ENCODE results near the gene PSMD11. TPM values are rescaled to one million over a fixed set of nuclear protein-coding genes. Genes with fewer than 3 reads are reported as not detected.

PSMD11 gene
- total RNA-seq, 4 donors from 2014 or later: 43.3 to 81.0 (median 57.3) TPM

DNA sequence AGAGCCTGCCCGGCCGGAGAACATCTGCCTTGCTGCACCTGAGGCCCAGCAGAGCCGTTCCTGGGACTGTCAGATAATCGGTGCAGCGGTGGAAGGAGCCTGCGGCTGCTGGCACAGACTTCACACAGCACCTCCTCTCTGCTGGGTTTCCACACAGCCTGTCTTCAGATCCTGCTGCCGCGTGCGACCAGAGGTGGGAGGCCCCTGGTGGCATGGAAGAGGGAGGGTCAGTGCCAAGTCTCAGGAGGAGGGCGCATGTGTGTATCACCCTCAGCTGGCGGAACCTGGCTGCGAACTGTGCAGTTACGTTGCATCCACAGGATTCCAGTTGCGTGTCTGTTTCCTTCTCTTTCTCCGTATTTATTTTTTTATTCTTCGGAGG, 45.8 kb downstream of the PSMD11 start:
- TF ChIP-seq, protein P1, sequence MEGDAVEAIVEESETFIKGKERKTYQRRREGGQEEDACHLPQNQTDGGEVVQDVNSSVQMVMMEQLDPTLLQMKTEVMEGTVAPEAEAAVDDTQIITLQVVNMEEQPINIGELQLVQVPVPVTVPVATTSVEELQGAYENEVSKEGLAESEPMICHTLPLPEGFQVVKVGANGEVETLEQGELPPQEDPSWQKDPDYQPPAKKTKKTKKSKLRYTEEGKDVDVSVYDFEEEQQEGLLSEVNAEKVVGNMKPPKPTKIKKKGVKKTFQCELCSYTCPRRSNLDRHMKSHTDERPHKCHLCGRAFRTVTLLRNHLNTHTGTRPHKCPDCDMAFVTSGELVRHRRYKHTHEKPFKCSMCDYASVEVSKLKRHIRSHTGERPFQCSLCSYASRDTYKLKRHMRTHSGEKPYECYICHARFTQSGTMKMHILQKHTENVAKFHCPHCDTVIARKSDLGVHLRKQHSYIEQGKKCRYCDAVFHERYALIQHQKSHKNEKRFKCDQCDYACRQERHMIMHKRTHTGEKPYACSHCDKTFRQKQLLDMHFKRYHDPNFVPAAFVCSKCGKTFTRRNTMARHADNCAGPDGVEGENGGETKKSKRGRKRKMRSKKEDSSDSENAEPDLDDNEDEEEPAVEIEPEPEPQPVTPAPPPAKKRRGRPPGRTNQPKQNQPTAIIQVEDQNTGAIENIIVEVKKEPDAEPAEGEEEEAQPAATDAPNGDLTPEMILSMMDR (IDR thresholded peaks at IDR 0.05; ENCODE audit: low read depth): no peak

DNA sequence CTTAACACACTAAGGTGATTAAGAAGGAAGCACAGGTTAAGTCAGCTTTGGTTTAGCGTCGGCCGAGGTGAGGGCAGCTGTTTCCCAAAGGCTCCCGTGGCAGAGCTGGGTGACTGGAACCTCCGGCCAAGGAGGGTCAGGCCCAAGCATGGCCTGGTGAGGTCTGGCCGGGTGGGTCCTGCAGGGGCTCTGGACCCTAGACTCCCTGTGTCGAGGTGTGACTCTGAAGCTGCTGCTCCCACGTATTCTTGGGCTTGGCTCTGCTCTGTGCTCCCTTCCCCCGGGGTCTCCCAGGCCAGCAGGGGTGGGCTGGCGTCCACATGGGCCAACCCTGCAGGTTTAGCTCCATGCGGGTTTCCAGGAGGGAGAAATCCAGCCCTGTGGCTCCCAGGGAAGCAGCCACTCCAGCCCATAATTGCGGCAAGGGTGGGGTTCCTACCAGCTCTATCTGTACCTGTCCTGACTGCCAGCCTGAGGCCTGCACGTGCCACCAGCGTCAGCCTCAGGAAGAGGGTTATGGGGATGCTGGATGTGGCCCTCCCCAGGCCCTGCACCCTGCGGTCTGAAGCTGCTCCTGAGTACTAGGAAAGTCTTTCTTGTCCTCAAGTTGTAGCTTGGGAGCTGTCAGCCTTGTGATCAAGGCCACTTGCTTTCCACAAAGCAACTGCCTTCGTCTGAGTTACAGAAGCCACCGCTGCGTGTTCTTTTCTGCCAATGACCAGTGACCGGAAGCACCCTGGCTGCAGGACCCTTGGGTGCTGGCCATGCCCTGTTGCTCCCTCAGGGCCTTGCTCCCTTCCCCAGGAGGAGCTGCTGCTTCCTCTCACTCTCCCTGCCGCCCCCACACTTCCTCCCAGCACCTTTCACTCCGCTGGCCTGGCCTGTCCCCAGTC, 47.3 kb downstream of the PSMD11 start:
- TF ChIP-seq, protein P1 (IDR thresholded peaks at IDR 0.05; ENCODE audit: low read depth): no peak

DNA sequence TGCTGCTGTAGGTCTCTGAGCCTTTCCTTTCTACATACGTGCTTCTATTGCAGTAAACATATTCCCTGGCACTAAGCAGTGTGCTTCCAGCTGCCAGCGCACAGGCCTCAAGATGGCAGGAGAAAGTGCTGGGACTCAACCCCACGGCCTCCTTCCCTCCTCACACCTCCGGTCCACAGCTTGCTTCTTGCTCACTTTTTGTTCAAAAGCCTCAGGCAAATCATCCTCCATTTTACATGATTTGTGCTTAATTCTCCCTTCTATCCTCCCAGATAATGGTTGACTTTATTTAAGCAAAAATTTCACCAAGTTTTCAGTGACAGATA, 47.9 kb downstream of the PSMD11 start:
- TF ChIP-seq, protein P1 (IDR thresholded peaks at IDR 0.05; ENCODE audit: low read depth): no peak

DNA sequence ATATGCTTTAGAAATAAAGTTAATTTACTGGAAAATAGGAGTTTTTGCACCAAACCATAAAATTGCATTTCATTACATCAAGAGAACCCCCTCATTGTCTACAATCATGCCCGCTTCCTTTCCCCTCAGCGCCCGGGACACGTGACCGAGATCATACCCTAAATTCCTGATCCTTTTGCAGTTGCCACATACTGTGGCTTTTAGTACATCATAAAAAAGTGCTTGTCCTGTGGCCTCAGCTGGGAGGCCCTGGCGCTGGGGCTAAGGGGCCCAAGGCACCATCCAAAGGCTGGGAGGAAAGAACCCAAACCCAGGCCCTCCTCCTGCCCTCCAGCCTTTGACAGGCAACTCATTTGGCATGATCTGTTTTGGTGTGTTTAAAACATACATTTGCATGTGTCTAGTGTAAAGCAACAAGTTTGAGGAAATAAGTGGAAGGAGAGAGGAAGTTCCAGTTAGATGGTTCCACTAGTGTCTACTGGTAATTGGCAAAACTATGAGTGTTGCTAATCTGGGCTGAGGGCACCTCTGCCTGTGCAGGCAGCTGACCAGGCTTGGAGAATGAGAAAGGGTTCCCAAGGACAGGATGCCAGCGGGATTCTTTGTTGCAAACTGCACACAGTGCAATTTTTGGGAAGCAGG, 48.5 kb downstream of the PSMD11 start:
- TF ChIP-seq, protein P1 (IDR thresholded peaks at IDR 0.05; ENCODE audit: low read depth): no peak

DNA sequence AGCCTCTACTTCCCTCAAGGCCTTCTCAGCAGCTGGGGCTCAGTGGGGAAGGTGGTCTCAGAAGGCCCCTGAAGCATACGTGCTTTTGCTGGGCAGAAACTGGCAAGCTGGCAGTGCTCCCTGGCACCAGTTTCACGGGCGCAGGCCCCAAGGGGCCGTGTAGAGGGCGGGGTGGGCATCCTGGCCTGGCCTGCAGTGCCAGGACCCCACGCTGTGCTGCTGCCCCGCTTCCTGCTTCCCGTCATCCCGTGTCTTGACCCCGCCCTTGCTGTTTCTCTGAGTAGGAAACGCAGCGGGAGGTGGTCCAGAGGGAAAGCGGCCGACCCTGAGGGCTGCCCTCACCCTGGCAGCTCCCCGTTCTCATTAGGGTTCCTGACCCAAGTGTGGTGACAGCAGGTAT, 49.3 kb downstream of the PSMD11 start:
- TF ChIP-seq, protein P1 (IDR thresholded peaks at IDR 0.05; ENCODE audit: low read depth): no peak

DNA sequence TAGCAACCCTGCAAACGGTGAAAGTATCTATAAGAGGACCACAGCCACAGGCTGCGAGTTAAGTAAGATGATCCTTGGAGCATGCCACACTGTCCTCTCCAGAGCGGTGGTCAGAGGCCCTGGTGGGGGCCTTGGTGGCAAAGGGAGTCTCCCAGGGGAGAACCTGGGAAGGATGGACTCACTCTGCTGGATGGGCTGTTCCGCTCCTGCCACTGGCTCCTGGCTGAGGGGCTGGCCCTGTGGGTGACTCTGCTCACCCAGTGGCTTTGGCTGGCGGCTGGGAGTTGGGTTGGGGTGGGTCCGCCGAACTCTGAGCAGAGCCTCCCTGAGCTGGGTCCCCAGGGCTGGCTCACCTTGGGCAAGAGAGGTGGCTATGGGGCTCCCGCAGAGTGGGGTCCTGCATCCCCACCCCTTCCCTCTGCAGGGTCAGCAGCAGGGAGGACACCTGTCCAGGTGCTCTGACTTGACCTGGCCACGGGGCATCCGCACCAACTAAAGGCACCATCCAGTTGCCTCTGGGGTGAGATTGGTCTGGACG, 49.7 kb downstream of the PSMD11 start:
- TF ChIP-seq, protein P1 (IDR thresholded peaks at IDR 0.05; ENCODE audit: low read depth): no peak

DNA sequence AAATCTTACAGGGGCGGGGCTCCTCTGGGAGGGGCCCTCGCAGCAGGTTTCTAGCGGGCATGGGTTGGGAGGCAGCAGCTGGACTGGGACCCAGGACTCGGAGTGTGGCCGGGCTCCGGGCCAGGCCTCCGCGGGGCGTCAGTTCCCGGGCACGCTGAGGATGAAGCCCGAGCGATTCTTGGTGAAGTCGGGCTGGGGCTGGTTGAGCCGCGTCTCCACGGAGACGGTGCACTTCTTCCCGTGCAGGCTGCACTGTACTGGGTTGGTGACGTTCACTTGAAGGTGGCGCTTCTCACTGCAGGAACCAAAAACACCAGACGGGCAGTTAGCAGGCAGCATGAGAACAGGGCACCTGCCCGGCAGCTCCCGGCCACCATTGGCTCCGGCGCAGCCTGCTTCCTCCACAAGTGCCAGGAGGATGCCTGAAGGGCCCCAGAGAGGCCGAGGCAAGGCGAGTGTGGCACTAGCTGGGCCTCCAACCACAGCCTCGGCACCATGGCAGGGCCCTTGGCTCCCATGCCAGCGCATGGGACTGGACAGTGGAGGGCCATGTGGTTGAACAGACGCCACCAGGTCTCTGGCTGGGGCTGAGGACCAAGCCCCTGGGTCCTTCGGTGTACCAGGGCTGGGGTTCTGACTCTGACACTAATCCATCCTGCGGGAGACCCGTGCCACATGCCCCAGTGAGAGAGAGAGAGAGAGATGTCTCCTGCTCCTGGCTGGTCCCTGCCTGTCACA, 50.5 kb downstream of the PSMD11 start:
- TF ChIP-seq, protein P1 (IDR thresholded peaks at IDR 0.05; ENCODE audit: low read depth): no peak
